ENCODE results near the gene DOCK10. TPM values are rescaled to one million over a fixed set of nuclear protein-coding genes. Genes with fewer than 3 reads are reported as not detected.

The DOCK10 gene
- total RNA-seq, 2 experiments from 2014 or later = 40.8 to 68.2 TPM

DNA sequence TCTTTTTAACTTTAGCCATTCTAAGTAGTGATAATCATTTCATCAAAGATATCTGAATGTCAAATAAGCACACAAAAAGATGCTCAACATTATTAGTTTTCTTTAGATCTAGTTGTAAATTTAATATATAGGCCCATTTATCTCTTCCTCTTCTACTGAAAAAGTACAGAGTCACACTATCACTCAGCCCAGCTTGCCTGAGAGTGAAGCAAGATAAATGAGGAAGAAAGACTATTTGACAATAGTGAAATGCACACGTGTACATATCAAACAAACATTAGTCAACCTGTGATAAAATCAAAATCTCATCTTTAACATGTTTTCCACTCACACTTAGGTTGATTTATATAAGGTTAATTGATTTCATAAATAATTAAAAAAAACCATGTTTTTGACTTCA is 242.6 kb downstream of the DOCK10 start:
- TF ChIP-seq EZH2phosphoT487 (IDR thresholded peaks at IDR 0.05; ENCODE audit: borderline replicate concordance, low read depth, low read length) (no peak), CTCF (conservative IDR thresholded peaks at IDR 0.05; ENCODE audit: low read length) (no peak)
- CTCF ChIA-PET (ENCODE audit: unreplicated experiment) = no interaction called here

DNA sequence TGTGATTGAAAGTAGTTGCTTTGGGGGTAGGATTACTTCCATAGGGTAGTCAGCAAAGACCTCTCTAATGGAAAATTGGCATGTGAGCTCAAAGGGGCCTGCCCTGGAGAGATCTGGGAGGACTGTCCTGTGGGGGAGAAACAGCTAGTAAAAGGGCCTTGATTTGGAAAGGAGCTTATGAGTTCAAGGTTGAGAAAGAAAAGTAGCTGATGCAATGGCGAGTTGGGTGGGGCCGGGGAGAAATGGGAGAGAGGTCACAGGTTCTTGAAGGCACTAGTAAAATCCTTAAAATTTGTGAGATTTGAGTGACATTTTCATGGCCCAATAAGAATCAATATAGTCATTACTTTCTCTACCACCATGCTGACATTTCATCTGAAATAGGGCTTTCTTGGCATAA is 244.1 kb downstream of the DOCK10 start:
- TF ChIP-seq CTCF (conservative IDR thresholded peaks at IDR 0.05; ENCODE audit: low read length) = no peak
- no peak for TF ChIP-seq EZH2phosphoT487 (IDR thresholded peaks at IDR 0.05; ENCODE audit: borderline replicate concordance, low read depth, low read length)
- Histone ChIP-seq H3K9me2 (ENCODE audit: insufficient read depth, low read length) (no peaks in the 10 kb centered on the region), H4K20me1 (ENCODE audit: insufficient read depth, low read length) (no peaks in the 10 kb centered on the region), H3K4me2 (ENCODE audit: low read length) (no peak overlapping the region), H3K27ac (ENCODE audit: low read depth, low read length, poor library complexity, severe bottlenecking) (no peak overlapping the region), H3K79me2 (ENCODE audit: insufficient read depth, low read depth, low read length) (no peaks in the 10 kb centered on the region), H3K9me3 (ENCODE audit: low read length) (no peaks in the 10 kb centered on the region), H3K4me3 (ENCODE audit: low read depth, low read length, poor library complexity, severe bottlenecking) (no peak overlapping the region), H3K4me1 (ENCODE audit: insufficient read depth, low read length, poor library complexity, severe bottlenecking) (no peaks in the 10 kb centered on the region), H3K36me3 (ENCODE audit: insufficient read depth, low read length) (peaks cover 95% of the 10 kb centered on the region), H2AFZ (ENCODE audit: low read length) (no peak overlapping the region)
- ChIA-PET CTCF (ENCODE audit: unreplicated experiment) (interaction anchor here (1.0 kb wide), 1 partner anchor 120 kb away, joined by 3 read pairs; no protein-coding TSS in a partner anchor), POLR2A (interaction anchor here (0.7 to 1.1 kb wide), 2 partner anchors 17 to 19 kb away, joined by 3 to 9 read pairs; no protein-coding TSS in a partner anchor)
- no TSS peak for BruUV-seq (replicated peaks)
- intact Hi-C loops (cut with micrococcal nuclease; ENCODE audit: unreplicated experiment) = no loop called here
- DNase-seq (ENCODE audit: low spot score) = no peak

More for the DNA sequence above, 242.6 kb downstream of the DOCK10 start:
- H3K79me2 ChIP-seq (ENCODE audit: insufficient read depth, low read depth, low read length) = no peaks in the 10 kb centered on the region
- no peaks in the 10 kb centered on the region for H4K20me1 ChIP-seq (ENCODE audit: insufficient read depth, low read length)
- H3K4me1 ChIP-seq (ENCODE audit: insufficient read depth, low read length, poor library complexity, severe bottlenecking) = no peaks in the 10 kb centered on the region
- no peak for DNase-seq (ENCODE audit: low spot score)
- H3K9me3 ChIP-seq (ENCODE audit: low read length) = no peaks in the 10 kb centered on the region
- H3K27ac ChIP-seq (ENCODE audit: low read depth, low read length, poor library complexity, severe bottlenecking) = no peak overlapping the region
- no peaks in the 10 kb centered on the region for H3K9me2 ChIP-seq (ENCODE audit: insufficient read depth, low read length)
- no peak overlapping the region for H3K4me2 ChIP-seq (ENCODE audit: low read length)
- H3K4me3 ChIP-seq (ENCODE audit: low read depth, low read length, poor library complexity, severe bottlenecking) = no peak overlapping the region
- BruUV-seq (replicated peaks) = no TSS peak
- intact Hi-C loops (cut with micrococcal nuclease; ENCODE audit: unreplicated experiment) = loop anchor here (10.0 kb wide), 1 partner anchor 865 kb away; no protein-coding TSS in a partner anchor
- POLR2A ChIA-PET = interaction anchor here (1.6 kb wide), 1 partner anchor 11 kb away, joined by 4 read pairs; no protein-coding TSS in a partner anchor
- H3K36me3 ChIP-seq (ENCODE audit: insufficient read depth, low read length) = peaks cover 93% of the 10 kb centered on the region
- no peak overlapping the region for H2AFZ ChIP-seq (ENCODE audit: low read length)

DNA sequence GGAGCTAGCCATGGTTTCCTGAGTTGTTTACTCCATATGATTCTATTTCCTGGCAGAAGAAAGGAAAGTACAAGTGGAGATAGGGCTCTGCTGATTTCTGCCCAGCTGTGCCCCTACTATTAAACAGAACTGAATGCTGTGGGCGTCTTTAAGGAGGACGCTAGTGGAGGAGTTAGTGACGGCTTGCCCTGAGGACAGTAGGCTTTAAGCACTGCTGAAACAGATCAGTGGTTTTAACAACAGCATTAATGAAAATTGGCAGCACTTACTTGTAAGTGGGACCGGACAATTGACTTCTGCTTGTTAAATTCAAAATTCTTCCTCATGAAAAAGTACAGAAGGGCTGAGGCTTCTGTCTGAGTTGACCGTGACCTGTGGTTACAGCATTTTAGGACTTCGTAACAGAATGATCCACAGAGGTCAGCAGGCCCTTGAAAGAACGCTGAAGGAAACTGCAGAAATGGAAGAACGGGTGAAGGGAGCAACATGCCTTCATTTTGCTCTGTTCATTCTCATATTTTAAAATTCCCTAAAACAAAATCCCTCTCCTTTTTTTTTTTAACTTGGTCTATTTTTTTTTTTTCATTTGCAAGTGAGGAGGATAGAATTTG is 245.5 kb downstream of the DOCK10 start:
- ChIA-PET CTCF (ENCODE audit: unreplicated experiment) (no interaction called here), POLR2A (interaction anchor here (0.6 to 0.7 kb wide), 3 partner anchors 89 to 645 kb away, joined by 3 read pairs; no protein-coding TSS in a partner anchor)
- H4K20me1 ChIP-seq (ENCODE audit: insufficient read depth, low read length) = no peaks in the 10 kb centered on the region
- H2AFZ ChIP-seq (ENCODE audit: low read length) = no peak overlapping the region
- H3K9me3 ChIP-seq (ENCODE audit: low read length) = no peaks in the 10 kb centered on the region
- intact Hi-C loops (cut with micrococcal nuclease; ENCODE audit: unreplicated experiment) = no loop called here
- TF ChIP-seq EZH2phosphoT487 (IDR thresholded peaks at IDR 0.05; ENCODE audit: borderline replicate concordance, low read depth, low read length) = no peak
- TF ChIP-seq CTCF (conservative IDR thresholded peaks at IDR 0.05; ENCODE audit: low read length) = no peak
- H3K79me2 ChIP-seq (ENCODE audit: insufficient read depth, low read depth, low read length) = no peaks in the 10 kb centered on the region
- H3K4me3 ChIP-seq (ENCODE audit: low read depth, low read length, poor library complexity, severe bottlenecking) = no peak overlapping the region
- H3K4me2 ChIP-seq (ENCODE audit: low read length) = no peak overlapping the region
- no TSS peak for BruUV-seq (replicated peaks)
- no peak for DNase-seq (ENCODE audit: low spot score)
- no peaks in the 10 kb centered on the region for H3K9me2 ChIP-seq (ENCODE audit: insufficient read depth, low read length)
- peaks cover 90% of the 10 kb centered on the region for H3K36me3 ChIP-seq (ENCODE audit: insufficient read depth, low read length)
- H3K27ac ChIP-seq (ENCODE audit: low read depth, low read length, poor library complexity, severe bottlenecking) = no peak overlapping the region
- no peaks in the 10 kb centered on the region for H3K4me1 ChIP-seq (ENCODE audit: insufficient read depth, low read length, poor library complexity, severe bottlenecking)
